Measurements from ENCODE around the gene CCT5.
"Not testable (repeated sequence)": the region's sequence is repeated elsewhere in the genome, so short reads cannot be mapped to it uniquely, and the experiment has no call there.

CCT5 gene

DNA sequence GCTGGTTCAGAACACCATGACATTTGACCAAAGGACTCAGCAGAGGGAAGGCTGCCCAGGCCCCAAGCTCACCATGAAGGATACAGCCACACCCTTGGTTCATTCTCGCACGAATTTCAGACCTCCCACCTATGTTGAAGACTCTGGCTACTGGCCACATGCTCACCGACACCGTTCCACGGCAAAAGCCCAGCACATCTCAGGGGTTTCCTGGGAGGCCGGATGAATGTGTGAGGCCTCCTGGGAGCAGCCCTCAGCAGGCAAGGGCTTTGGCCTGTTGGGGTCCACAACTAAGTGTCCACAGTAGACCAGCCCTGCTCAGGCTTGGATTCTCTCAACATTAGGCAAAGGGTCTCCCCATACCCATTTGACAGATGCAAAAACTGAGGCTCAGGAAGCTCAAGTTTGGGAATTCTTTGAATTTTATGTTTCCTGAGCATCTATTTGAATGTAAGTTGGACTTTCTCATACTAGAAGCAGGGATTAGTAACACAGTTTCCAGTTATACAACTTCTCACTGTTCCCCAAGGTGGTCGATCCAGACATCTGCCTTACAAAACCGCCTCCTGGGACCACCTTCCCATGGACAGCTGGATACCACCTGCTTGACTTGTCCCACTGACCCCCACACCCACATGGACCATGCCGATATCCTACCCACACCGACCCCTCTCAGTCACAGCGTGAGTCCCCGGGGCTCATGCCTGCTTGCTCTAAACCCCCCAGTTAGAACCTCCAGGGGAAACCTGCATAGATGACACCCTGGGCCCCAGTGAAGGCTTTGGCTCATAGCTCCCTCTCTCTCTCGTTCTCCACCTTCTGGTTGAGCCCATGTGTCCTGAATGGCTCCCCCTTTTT is 27.9 kb downstream of the CCT5 start:
- no peak for DNase-seq (ENCODE audit: low read depth)

DNA sequence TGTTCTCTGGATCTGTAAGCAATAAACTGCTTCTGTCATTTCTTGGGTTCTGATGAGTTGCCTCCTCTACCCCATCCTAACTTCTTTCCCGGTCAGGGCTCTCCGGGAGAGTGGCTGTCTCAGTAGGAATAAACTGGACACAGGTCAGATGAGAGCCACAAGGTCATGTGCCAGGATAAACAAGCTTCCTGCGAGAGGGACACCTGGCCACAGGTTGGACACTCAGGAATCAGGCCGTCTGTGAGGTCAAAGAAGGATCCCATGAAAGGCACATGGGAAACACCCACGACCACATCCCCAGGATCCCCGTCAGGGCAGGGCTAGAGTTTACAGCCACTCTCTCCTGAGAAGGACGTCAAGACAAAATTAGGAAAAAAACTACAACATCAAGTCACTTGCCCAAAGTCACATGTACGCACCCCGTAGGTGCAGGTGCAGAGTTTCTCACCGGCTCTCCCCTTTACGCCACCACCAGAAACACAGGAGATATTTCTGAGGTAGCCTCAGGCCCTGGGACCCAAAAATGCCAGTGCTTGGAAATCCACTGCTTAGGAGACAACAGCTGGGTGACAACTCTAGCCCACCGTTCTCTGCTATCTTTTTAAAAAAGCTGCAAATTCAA is 28.7 kb downstream of the CCT5 start:
- DNase-seq (ENCODE audit: low read depth), result no peak

DNA sequence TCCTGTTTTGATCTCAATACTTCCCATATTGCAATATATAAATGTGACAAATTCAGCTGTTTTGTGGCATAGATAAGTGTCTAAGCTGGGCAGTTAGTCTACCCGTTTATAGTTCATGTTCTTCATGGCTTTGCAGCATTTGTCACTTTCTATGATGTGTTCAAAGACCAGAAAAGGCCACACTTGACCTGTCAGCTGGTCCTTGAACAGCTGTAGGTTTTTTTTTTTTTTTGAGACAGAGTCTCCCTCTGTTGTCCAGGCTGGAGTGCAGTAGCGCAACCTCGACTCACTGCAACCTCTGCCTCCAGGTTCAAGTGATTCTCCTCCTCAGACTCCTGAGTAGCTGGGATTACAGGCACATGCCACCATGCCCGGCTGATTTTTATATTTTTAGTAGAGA is 29.2 kb downstream of the CCT5 start:
- no peak for DNase-seq (ENCODE audit: low read depth)

DNA sequence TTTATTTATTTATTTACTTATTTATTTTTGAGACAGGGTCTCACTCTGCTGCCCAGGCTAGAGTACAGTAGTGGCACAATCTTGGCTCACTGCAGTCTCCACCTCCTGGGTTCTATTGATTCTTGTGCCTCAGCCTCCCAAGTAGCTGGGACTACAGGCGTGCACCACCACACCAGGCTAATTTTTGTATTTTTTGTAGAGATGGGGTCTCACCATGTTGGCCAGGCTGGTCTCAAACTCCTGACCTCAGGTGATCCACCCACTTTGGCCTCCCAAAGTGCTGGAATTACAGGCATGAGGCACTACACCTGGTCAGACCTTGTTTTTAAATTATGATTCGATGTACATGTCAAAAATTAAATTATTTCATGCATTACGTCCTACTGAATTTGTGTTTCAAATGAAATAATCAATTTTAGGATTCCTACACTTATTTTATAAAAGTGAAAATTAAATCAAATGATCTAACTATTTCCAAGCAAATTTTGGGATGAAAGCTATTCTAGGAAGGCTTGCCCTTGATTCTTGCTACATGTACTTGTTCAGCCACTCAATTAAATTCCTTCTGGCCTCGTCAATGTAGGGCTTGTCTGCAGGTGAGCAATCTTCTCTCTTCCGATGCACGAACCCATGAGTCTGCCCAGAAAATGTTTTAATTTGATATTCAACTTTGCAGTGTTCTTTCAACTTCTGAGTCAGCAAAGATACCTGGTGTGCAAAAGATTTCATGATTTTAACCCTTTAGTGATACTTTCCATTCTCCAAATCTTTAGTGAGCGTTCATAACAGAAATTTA is 30.0 kb downstream of the CCT5 start:
- no peak for DNase-seq (ENCODE audit: low read depth)

DNA sequence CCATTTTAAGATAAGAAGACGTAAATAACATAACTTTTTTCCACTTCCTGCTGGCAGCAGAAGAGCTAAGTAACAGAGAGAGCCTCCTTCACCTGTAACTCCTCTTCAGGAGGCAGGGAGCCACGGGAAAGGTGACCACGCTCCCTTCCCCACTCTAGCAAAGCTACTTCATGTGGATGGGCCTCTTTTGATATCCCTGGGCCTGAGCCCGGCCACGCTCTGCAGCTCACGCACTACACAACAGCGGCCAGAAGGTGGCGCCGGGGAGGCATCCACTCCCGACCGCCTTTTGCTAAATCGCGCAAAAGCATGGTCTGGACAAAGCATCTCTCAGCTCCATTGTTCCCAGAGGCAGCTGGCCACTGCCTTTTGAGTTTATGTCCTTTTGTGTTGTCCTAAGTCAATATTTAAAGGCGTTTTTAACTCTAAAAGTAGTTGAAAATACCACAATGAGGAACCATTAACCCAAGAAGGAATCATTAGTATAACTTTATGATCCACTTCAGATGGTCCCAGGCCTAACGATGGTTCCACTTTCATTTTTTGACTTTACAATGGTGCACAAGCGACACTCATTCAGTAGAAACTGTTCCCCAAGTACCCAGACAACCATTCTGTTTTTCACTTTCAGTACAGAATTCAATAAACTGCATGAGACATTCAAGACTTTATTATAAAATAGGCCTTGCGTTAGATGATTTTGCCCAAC is 34.0 kb downstream of the CCT5 start:
- DNase-seq (ENCODE audit: low read depth), result no peak

DNA sequence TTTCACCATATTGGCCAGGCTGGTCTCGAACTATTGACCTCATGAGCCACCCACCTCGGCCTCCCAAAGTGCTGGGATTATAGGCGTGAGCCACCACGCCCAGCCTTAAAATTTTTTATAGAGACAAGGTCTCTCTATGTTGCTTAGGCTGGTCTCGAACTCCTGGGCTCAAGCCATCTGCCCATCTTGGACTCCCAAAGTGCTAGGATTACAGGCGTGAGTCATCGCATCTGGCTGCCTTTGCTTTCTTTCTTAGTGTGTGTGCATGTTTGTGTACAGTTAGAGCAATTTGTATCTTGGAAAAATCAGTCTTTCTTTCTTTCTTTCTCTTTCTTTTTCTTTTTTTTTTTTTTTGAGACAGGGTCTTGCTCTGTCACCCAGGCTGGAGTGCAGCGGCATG is 35.3 kb downstream of the CCT5 start:
- not testable (repeated sequence) for DNase-seq (ENCODE audit: low read depth)

DNA sequence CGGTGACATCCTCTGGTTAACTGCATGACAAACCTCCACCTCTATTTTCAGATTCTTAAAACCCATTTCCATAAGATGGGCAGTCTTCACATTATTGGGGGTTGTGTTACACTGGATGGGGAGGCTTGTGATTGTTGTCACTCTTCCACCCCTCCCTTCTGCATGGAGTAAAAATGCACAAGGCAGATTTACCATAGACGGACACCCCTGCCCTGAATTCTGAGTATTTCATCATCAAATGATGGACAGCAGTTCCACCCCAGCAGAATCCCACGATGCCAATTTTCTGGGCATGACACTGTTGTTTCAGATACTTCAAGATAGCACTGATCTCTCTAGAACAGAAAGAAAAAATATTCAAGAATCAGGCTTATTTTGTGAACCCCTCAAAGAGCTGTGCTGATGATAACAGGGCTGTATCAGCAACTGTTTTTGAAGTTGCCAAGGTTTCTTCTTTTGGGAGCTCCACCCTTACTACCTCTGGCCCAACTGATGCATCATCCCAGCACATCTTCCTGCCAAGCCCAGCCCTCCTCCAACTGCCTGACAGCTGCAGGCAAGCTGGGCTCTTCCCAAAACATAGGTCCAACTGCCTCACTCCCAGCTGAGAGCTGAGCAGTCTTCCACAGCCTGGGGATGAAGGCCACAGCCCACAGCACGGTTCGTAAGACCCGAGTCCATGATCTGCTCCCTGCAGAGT is 36.2 kb downstream of the CCT5 start:
- DNase-seq (ENCODE audit: low read depth), result no peak

DNA sequence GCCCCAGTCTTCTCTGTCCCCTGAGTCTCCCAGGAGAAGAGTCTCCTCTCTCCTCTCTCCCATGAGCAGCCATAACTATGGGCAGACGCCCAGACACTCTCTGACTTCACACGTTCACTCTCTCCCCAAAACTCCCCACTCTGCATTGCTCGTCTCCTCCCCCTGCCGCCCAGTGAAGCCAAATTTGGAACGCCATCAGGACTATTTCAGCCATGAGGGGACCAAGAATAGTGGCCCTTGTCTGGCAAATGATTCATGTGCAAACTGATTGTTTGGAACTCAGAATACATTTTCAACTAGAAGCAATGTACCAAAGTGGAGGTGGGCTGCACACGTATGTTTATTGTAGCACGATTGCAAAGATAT is 36.8 kb downstream of the CCT5 start:
- DNase-seq (ENCODE audit: low read depth), result no peak

DNA sequence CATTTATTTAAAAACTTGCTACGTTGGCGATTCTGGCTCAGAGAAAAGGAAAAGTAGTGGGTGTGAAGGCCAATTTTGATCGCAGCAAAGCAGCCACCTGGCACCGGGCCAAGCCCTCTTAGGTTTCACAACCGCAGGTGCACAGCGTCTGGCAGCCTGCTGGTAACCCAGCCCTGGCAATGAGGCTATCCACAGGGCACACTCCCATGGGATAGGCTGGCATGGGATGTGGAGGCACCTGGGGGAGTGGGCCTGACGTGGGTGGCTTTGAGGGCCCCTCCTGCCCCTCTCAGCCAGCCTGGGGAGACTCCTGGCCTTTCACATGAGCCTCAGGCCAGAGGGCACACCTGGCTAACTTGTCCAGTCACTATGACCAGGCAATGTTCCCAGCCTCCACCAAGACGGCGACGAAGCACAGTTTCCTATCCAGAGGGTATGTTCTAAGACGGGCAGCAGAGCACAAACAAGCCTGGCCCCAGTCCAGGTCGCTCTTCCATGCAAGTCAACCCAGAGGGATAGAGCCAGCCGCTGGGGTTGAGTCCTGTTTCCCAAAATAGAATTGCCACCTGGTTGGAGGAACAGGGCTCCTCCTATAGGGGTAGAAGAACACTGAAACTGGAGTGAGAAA is 38.6 kb downstream of the CCT5 start:
- DNase-seq (ENCODE audit: low read depth), result no peak

DNA sequence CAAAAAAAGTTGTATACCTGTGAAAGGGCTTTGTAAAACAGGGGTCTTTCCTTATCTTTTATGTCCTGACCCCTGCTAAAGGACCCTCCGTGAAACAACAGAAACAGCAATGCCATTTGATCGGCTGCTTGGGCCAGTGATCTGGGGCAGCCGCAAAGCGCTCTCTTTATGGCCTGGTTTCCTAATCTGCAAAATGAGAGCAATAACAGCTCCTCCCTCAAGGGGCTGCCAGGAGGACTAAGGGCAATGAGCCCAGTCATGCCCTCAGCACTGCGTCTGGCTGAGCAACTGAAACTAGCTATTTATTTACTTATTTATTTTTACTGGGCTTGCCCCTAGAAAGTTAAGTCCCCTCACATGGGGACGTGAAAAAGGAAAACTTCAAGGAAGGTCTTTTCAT is 39.3 kb downstream of the CCT5 start:
- no peak for DNase-seq (ENCODE audit: low read depth)

DNA sequence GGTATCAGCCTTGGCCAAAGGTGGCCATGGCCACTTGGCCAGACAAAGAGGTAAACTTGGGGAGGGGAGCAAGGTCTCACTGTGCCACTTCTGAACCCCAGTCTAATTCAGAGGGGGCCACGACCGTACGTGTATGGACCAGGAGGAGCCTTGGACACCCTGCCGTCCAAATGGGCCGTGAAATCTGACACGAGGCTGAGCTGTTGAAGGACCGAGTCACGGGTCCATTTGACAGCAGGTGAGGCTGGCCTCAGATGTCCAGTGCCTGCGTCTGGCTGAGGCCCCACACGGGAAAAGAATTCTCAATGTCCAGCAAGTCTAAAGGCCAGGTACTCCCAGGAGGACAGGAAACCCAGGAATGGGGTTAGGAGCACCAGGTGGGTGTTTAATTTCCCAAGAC is 39.9 kb downstream of the CCT5 start:
- no peak for DNase-seq (ENCODE audit: low read depth)

DNA sequence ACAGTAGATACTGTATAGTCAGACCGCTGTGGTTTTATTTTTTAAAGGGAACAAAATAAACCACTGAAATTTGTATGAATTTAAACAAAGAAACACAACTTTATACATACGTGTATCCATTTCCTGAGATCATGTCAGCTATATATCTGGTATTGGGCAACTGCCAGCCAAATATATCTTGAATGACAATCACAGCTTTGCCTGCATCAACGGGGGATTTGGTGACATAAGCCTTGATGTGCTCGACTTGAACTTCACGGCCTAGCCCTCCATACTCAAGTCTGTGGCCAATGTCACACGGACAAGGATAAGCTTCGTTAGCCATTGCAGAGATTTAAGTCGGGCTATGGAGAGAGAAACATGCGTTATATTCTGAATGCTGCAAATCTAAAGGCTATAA is 40.4 kb downstream of the CCT5 start:
- DNase-seq (ENCODE audit: low read depth), result no peak

DNA sequence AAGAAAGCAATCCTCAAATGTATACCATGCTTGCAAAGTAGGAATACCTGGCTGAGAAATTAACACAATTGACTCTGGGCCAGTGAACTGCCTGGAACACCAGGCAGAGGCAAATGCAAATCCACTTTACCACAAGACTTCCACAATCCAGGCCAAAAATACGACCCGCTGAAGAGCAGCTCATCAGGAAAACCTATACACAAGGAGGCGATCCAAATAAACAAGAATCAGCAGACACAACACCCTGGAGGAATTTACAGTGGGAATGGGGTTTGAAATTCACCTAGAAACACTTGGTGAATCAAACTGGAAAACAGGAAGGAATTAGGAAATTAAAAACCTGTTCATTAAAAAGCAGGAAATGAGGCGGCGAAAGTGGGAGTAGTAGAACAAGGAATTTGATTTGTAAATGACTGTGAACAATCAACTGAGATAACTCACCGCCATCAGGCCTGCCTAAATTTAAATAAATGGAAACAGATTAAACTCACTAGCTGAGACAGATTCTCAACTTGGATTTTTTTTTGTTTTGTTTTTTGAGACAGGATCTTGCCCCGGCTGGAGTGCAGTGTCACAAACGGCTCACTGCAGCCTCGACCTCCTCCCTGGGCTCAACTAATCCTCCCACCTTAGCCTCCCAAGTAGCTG is 41.7 kb downstream of the CCT5 start:
- DNase-seq (ENCODE audit: low read depth), result no peak

DNA sequence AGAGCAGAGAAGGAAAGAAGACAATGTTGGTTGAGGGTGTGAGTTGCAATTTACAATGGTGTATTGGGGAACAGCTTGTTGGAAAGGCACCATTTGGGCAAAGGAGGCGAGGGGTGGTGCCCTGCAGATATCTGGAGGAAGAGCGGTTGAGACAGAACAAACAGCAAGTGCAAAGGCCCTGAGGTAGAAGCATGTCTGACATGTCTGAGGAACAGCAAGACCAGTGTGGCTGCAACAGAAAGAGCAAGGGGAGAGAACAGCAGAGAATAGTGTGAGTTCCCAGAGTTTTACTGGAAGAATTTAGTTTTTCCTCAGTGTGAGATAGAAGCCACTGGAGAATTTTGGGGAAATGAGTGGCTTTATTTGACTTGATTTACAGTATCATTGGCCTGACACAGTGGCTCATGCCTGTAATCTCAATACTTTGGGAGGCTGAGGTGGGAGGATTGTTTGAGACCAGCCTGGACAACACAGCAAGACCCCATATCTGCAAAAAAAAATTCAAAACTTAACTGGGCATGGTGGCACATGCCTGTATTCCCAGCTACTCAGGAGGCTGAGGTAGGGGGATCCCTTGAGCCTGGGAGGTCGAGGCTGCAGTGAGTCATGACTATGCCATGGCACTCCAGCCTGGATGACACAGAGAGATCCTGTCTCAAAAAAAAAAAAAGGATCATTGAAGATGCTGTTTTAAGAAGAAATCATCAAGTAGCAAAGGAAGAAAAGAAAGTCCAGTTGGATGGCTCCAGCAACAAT is 44.0 kb downstream of the CCT5 start:
- DNase-seq (ENCODE audit: low read depth), result no peak

DNA sequence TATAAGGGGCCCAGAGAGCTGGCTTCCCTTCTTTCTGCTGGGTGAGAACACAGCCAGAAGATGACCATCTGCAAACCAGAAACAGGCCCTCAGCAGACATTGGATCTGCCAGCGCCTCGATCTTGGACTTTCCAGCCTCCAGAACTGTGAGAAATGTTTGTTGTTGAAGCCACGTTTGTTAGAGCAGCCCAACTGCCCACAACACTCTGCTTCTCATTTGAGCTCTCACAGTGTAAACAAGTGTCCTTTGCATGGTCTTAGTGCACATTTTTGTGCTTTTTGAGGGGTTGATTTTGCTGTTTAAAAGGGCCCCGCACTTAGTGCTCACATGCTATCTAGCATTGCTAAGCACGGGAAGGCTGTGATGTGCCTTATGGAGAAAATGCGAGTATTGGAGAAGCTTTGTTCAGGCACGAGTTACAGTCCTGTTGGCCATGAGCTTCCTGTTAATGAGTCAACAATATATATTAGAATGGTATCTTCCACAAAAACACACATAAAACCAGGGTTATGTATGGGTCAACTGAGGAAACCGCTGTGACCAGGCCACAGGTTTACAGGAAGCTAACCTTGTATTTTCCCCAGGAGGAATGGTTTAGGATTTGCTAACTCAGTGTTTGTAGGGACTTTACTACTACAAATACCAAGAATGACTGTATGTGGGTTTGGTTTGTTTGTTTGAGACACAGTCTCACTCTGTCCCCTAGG is 45.7 kb downstream of the CCT5 start:
- DNase-seq (ENCODE audit: low read depth), result no peak

DNA sequence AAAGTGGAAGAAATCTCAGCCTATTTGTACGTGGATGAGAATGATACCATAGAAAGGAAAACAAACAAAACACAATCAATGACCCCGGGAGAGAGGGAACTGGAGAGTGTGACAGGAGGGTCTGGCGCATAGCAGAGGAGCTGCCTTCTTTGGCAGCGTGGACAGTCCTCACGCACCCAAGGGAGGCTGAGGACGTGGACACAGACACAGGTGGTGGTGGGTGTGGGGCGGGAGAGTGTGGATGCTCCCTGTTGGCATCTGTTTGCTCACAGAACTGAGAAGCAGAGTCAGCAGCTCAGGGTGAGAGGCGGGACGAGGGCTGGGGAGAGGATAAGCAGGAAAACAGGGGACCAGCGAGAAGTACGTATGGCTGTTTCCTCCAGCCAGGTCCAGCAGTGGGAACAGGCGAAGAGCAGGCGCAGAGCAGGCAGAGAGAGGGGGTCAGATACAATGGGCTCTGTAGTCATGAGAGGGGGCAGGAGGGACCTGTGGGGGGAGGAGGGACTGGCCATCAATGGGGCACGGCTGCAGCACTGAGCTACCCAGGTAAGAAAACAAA is 47.6 kb downstream of the CCT5 start:
- no peak for DNase-seq (ENCODE audit: low read depth)

DNA sequence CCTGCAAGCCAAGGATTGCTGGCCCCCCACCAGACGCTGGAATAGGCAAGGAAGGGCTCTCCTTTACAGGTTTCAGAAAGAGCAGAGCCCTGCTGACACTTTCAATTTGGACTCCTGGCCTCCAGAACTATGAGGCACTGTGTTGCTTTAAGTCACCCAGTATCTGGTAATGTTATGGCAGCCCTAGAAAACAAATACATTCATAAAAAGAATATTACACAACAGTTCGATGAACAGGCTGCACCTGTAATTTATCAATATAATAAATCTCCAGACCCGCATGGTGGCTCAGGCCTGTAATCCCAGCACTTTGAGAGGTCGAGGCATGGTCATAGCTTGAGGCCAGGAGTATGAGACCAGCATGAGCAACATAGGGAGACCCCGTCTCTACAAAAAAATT is 50.2 kb downstream of the CCT5 start:
- DNase-seq (ENCODE audit: low read depth), result no peak

DNA sequence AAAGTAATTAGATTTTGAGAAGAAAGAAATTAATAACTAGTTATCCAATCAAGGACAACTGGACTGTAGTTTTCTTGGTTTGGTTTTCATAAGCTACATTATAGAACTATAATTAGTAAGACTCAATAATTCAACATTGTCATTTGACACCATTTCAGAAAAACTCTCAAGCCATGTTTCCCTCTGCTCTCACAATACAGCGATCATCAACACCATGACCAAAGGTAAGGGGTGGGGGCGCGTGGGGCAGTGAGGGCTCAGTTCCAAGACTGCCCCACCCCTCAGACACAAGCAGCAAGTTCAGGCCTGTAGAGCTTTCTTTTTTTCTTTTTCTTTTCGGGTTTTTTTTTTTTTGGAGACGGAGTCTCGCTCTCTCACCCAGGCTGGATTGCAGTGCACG is 51.2 kb downstream of the CCT5 start:
- DNase-seq (ENCODE audit: low read depth), result no peak

Measured in non-pigmented ciliary epithelial cell (primary cell).